CD14-positive monocyte (primary cell): Measurements from ENCODE around the gene DYNC1H1. TPM values are rescaled to one million over a fixed set of nuclear protein-coding genes. Genes with fewer than 3 reads are reported as not detected.
"Not testable (repeated sequence)": the region's sequence is repeated elsewhere in the genome, so short reads cannot be mapped to it uniquely, and the experiment has no call there.

Source experiments
- DNase-seq, 3 donors: peaks; one replicate each; pipeline ENCODE4 v3.0.0-alpha.2; 2011 to 2022
- H2AFZ ChIP-seq: 2 replicates; pipeline ENCODE4 v1.6.0; 2012; ENCODE audit warnings: mild to moderate bottlenecking, low read depth, low read length, inconsistent platforms; ENCODE audit not compliant: insufficient read depth, poor library complexity, severe bottlenecking
- H3K27ac ChIP-seq, 2 donors: 1 replicate in 1 of 2; 2 replicates in 1 of 2; pipeline ENCODE4 v1.5.1; 2012 to 2013; ENCODE audit warnings: low read length in 2 of 2, control low read depth in 1 of 2, inconsistent platforms in 1 of 2, low read depth in 1 of 2, mild to moderate bottlenecking in 1 of 2
- H3K27me3 ChIP-seq, 2 donors: one replicate each; pipeline versions ENCODE4 v1.6.0 to v1.6.1; 2011 to 2013; ENCODE audit warnings: low read length in 2 of 2; ENCODE audit not compliant: control insufficient read depth in 2 of 2, insufficient read depth in 2 of 2
- H3K36me3 ChIP-seq, 2 donors: replicated peaks in 1 of 2; 1 replicate in 1 of 2; 2 replicates in 1 of 2; pipeline versions ENCODE4 v1.5.1 to v1.6.1; 2012 to 2013; ENCODE audit warnings: low read length in 2 of 2, control low read depth in 1 of 2, inconsistent platforms in 1 of 2, mild to moderate bottlenecking in 1 of 2; ENCODE audit not compliant: insufficient read depth in 2 of 2, control insufficient read depth in 1 of 2
- H3K4me1 ChIP-seq, 2 donors: 1 replicate in 1 of 2; 2 replicates in 1 of 2; pipeline versions ENCODE4 v1.5.1 to v1.6.1; 2012 to 2013; ENCODE audit warnings: low read length in 2 of 2, control low read depth in 1 of 2, inconsistent platforms in 1 of 2, mild to moderate bottlenecking in 1 of 2, moderate library complexity in 1 of 2; ENCODE audit not compliant: insufficient read depth in 2 of 2, control insufficient read depth in 1 of 2
- H3K4me2 ChIP-seq: replicated peaks from 2 replicates; pipeline ENCODE3; 2012; ENCODE audit warnings: low read length, moderate library complexity, mild to moderate bottlenecking; ENCODE audit not compliant: poor library complexity, severe bottlenecking; ENCODE audit errors: extremely low read depth
- H3K4me3 ChIP-seq, 3 experiments: fragments of 200-600 bp in 1 of 3; sonication (generic) in 1 of 3; replicated peaks in 1 of 3; 1 replicate in 2 of 3; 2 replicates in 1 of 3; pipeline ENCODE4 v1.5.1; 2011 to 2013; ENCODE audit warnings: low read length in 3 of 3, mild to moderate bottlenecking in 3 of 3, control low read depth in 2 of 3, low read depth in 2 of 3, inconsistent platforms in 1 of 3, moderate library complexity in 1 of 3
- H3K79me2 ChIP-seq: 2 replicates; pipeline ENCODE4 v1.6.0; 2012; ENCODE audit warnings: mild to moderate bottlenecking, control low read depth, inconsistent platforms, low read length, moderate library complexity; ENCODE audit not compliant: insufficient read depth
- H3K9ac ChIP-seq: 2 replicates; pipeline ENCODE4 v1.6.0; 2017; ENCODE audit warnings: low read length, mild to moderate bottlenecking; ENCODE audit not compliant: insufficient read depth, poor library complexity, severe bottlenecking
- H3K9me3 ChIP-seq, 2 donors: replicated peaks in 1 of 2; 1 replicate in 1 of 2; 2 replicates in 1 of 2; pipeline versions ENCODE4 v1.5.1 to v1.6.1; 2012 to 2013; ENCODE audit warnings: low read length in 2 of 2, control low read depth in 1 of 2; ENCODE audit not compliant: control insufficient read depth in 1 of 2, insufficient read depth in 1 of 2
- H4K20me1 ChIP-seq: 2 replicates; pipeline ENCODE4 v1.6.0; 2012; ENCODE audit warnings: mild to moderate bottlenecking, low read length, control low read depth, moderate library complexity; ENCODE audit not compliant: insufficient read depth
- H3K27ac Mint-ChIP-seq, 7 donors: one replicate each; pipeline ENCODE4 v1.8.0; 2020; ENCODE audit warnings: mild to moderate bottlenecking in 7 of 7, mixed read lengths in 7 of 7, moderate library complexity in 6 of 7, inconsistent platforms in 2 of 7
- H3K27me3 Mint-ChIP-seq, 3 donors: one replicate each; pipeline ENCODE4 v1.8.0; 2021 to 2022; ENCODE audit warnings: low read depth in 3 of 3, mild to moderate bottlenecking in 3 of 3, mixed read lengths in 3 of 3, moderate library complexity in 3 of 3, inconsistent platforms in 1 of 3
- H3K36me3 Mint-ChIP-seq, 2 donors: one replicate each; pipeline ENCODE4 v1.8.0; 2020; ENCODE audit warnings: mixed read lengths in 2 of 2, inconsistent platforms in 1 of 2, mild to moderate bottlenecking in 1 of 2
- H3K4me1 Mint-ChIP-seq: one replicate; pipeline ENCODE4 v1.8.0; 2020; ENCODE audit warnings: mild to moderate bottlenecking, mixed read lengths
- H3K4me3 Mint-ChIP-seq, 2 donors: one replicate each; pipeline ENCODE4 v1.8.0; 2020; ENCODE audit warnings: mild to moderate bottlenecking in 2 of 2, mixed read lengths in 2 of 2, moderate library complexity in 1 of 2
- H3K9me3 Mint-ChIP-seq, 7 donors: one replicate each; pipeline ENCODE4 v1.8.0; 2020 to 2022; ENCODE audit warnings: mixed read lengths in 7 of 7, mild to moderate bottlenecking in 6 of 7, moderate library complexity in 6 of 7, inconsistent platforms in 2 of 7
- CTCF ChIP-seq: fragments of 200-600 bp; IDR thresholded peaks from one replicate; pipeline ENCODE4 v1.8.0; 2022; ENCODE audit warnings: antibody characterized with exemption, mild to moderate bottlenecking
- WGBS: methylation state at CpG from one replicate; pipeline ENCODE4 v1.1.5; 2013; ENCODE audit warnings: missing lambda C conversion rate; ENCODE audit not compliant: insufficient coverage; 5-methylcytosine and 5-hydroxymethylcytosine counted together
- intact Hi-C, 2 donors: fragments of 100-400 bp; cut with micrococcal nuclease; formaldehyde crosslinking; loops; one replicate each; pipeline versions ENCODE4 v1.15.0 to v1.15.1; 2023
- polyA plus RNA-seq, 3 donors: library from polyadenylated mRNA; depleted of rRNA in 1 of 3; unstranded in 2 of 3; stranded (reverse) in 1 of 3; fragments of 300-500 nt in 2 of 3; fragments of >200 nt in 1 of 3; fragmentation: Illumina TruSeq in 2 of 3; gene quantifications; 1 replicate in 2 of 3; 2 replicates in 1 of 3; pipeline ENCODE4 v1.2.3, GENCODE V29; 2012 to 2021

The DYNC1H1 gene
- polyA plus RNA-seq, 3 donors: 14.7 to 87.3 (median 23.6) TPM

GRCh38 chr14:101980700-101981099 lies 16.3 kb downstream of the DYNC1H1 start:
- peaks cover 23% of the 10 kb centered on the region for H3K79me2 ChIP-seq
- Mint-ChIP-seq H3K4me3 (no peak overlapping the region), H3K36me3 (peaks cover 62 to 92% of the 10 kb centered on the region in 2 donors), H3K4me1 (peaks cover 5% of the 10 kb centered on the region), H3K9me3 (peaks cover 0 to 4% (median 0%) of the 10 kb centered on the region in 7 donors), H3K27ac (peak overlapping the region; percentile 52 to 93 (median 83)), H3K27me3 (no peaks in the 10 kb centered on the region)
- H2AFZ ChIP-seq: no peak overlapping the region
- H3K9me3 ChIP-seq: no peaks in the 10 kb centered on the region
- no peak for TF ChIP-seq CTCF
- no peak overlapping the region for H3K9ac ChIP-seq
- H3K4me1 ChIP-seq: peaks cover 3 to 8% of the 10 kb centered on the region in 2 donors
- H3K4me3 ChIP-seq: no peak overlapping the region
- peak overlapping the region in 1 of 2 donors; percentile 74 for H3K27ac ChIP-seq
- H4K20me1 ChIP-seq: peaks cover 67% of the 10 kb centered on the region
- H3K27me3 ChIP-seq: no peaks in the 10 kb centered on the region
- H3K4me2 ChIP-seq: no peak overlapping the region
- 0% methylated on average over 2 of the region's 2 CpGs for WGBS
- peaks cover 76 to 93% of the 10 kb centered on the region in 2 donors for H3K36me3 ChIP-seq
- peak; percentile 54 to 85 (median 63) for DNase-seq
- intact Hi-C loops: loop anchor here in 1 of 2 donors (2.0 kb wide), 1 partner anchor 20 kb away; no protein-coding TSS in a partner anchor

GRCh38 chr14:101982621-101983020 lies 18.2 kb downstream of the DYNC1H1 start:
- Histone ChIP-seq H3K79me2 (peaks cover 20% of the 10 kb centered on the region), H3K4me1 (peaks cover 3 to 8% of the 10 kb centered on the region in 2 donors), H3K4me3 (no peak overlapping the region), H2AFZ (no peak overlapping the region), H3K9ac (no peak overlapping the region), H3K36me3 (peaks cover 81 to 94% of the 10 kb centered on the region in 2 donors), H3K9me3 (no peaks in the 10 kb centered on the region), H4K20me1 (peaks cover 69% of the 10 kb centered on the region), H3K27me3 (no peaks in the 10 kb centered on the region), H3K4me2 (no peak overlapping the region), H3K27ac (no peak overlapping the region)
- no peak for TF ChIP-seq CTCF
- Mint-ChIP-seq H3K27ac (no peak overlapping the region), H3K4me3 (no peak overlapping the region), H3K4me1 (peaks cover 5% of the 10 kb centered on the region), H3K27me3 (no peaks in the 10 kb centered on the region), H3K9me3 (peaks cover 0 to 4% (median 0%) of the 10 kb centered on the region in 7 donors), H3K36me3 (peaks cover 72 to 95% of the 10 kb centered on the region in 2 donors)
- WGBS: no CpG with 5 or more reads among the region's 6 CpGs
- no peak for DNase-seq
- intact Hi-C loops: no loop called here

GRCh38 chr14:101984831-101985230 lies 20.5 kb downstream of the DYNC1H1 start:
- H3K27ac ChIP-seq, H3K4me2 ChIP-seq, H3K27me3 Mint-ChIP-seq, H3K4me3 ChIP-seq, H3K9me3 Mint-ChIP-seq, H3K9ac ChIP-seq, H3K27me3 ChIP-seq, H3K4me3 Mint-ChIP-seq, H3K4me1 ChIP-seq, H3K4me1 Mint-ChIP-seq, H3K27ac Mint-ChIP-seq, DNase-seq, H2AFZ ChIP-seq, intact Hi-C loops, H3K9me3 ChIP-seq: not testable (repeated sequence)
- H3K36me3 ChIP-seq: peaks cover 86 to 94% of the 10 kb centered on the region in 2 donors
- H3K79me2 ChIP-seq: peaks cover 11% of the 10 kb centered on the region
- H4K20me1 ChIP-seq: peaks cover 66% of the 10 kb centered on the region
- WGBS: 96% methylated on average over 4 of the region's 12 CpGs
- H3K36me3 Mint-ChIP-seq: peaks cover 79 to 97% of the 10 kb centered on the region in 2 donors
